ENCODE results near the gene NXN.
A peak's percentile ranks its signal among the peaks of the same experiment; 100 is the strongest.
"Not testable (repeated sequence)": the region's sequence is repeated elsewhere in the genome, so short reads cannot be mapped to it uniquely, and the experiment has no call there.

The NXN gene

DNA sequence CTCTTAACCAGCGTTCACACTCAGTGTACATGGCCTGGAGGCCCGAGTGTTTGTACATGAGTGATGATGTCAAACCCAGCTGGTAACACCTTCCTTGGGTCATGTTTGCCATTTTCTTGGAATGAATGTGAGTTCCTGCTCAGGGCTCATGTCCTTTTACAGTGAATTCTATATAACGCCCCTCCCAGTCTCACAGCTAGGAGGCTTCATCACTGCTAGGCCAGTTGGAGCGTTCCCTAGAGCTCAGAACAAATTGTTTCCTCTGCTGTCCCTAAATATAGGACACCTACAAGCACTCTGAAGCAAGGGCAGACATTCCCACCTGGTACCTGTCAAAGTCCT lies 22.8 kb upstream of the NXN start:
- no peak overlapping the region for H3K4me3 ChIP-seq (replicated peaks; ENCODE audit: low read depth, low read length)
- TF ChIP-seq, protein P1, sequence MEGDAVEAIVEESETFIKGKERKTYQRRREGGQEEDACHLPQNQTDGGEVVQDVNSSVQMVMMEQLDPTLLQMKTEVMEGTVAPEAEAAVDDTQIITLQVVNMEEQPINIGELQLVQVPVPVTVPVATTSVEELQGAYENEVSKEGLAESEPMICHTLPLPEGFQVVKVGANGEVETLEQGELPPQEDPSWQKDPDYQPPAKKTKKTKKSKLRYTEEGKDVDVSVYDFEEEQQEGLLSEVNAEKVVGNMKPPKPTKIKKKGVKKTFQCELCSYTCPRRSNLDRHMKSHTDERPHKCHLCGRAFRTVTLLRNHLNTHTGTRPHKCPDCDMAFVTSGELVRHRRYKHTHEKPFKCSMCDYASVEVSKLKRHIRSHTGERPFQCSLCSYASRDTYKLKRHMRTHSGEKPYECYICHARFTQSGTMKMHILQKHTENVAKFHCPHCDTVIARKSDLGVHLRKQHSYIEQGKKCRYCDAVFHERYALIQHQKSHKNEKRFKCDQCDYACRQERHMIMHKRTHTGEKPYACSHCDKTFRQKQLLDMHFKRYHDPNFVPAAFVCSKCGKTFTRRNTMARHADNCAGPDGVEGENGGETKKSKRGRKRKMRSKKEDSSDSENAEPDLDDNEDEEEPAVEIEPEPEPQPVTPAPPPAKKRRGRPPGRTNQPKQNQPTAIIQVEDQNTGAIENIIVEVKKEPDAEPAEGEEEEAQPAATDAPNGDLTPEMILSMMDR (IDR thresholded peaks at IDR 0.05; ENCODE audit: low read length, missing control alignments), result no peak
- peak; percentile 27 for DNase-seq (ENCODE audit: low read depth)

DNA sequence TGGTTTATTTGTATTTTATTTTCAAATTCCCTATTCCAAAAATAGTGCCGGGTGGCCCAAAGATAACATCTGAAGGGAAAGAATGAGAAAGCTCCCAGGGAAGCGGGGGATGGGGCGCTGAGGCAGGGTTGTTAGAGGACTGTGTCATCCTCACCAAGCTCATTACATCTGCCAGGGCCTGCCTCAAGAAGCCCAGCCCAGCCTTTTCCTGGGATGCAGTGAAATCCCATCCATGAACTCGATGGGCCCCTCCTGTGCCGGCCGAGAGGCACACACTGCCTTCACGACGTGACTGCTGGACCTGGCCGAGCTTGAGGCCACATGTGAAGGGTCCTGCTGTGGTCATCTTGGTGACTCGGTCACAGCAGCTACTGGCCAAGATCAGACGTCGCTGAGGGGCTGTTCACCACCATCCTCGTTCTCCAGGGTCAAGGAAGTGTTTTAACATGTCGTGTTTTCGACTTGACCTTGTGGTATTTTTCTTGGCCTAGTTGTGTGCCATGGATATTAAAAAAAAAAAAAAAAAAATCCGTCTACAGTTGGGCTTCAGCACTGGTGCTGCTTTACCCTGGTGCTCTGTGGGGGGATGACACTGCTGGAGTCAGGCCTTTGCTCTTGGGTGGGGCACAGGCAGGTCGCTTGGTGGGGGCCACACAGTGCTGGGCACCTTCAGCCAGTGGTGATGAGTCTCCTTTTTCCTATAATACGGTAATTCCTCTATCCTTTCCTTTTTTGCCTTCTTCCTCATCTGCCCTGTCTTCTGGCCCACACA lies 22.2 kb upstream of the NXN start:
- TF ChIP-seq, protein P1 (IDR thresholded peaks at IDR 0.05; ENCODE audit: low read length, missing control alignments), result no peak
- no peak overlapping the region for H3K4me3 ChIP-seq (replicated peaks; ENCODE audit: low read depth, low read length)
- peak; percentile 49 for DNase-seq (ENCODE audit: low read depth)

DNA sequence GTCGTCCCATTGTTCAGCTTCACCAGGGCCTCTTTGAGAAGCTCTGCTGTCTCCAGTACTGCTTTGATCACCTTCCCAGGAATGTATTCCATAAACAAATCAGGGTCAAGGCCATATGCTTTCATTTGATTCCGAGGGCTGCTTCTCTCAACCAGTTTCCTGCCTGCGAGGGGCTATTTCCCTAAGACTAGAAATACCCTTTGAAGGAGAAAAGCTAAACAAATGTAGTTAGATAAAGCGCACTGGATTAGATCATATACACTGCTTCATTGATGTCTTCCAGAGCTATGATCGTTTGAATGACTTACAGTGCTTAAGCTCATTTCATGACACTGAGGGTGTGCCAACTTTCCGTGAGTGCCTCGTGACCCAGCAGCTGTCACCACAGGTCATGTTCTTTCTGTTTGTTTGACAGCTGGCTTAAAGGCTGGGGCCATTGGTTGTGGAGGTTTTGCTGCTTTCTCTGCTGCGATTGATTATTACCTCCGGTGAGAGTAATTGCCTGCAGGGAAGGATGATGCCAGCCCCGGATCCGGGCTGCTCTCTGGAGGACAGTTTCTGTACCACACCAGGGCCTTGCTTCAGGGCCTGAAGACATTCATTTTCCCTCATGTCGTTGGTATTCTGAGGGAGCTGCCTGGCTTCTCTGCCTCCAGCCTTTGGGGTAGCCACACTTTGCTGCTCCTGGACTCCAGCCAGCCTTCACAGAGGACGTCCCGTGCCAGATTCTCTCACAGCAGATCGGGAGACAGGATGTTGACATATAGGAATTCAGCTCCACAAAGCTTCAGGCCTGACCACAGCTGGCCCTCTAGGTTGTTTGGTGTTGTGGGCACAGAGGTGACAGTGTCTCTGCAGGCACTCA lies 21.3 kb upstream of the NXN start:
- no peak overlapping the region for H3K4me3 ChIP-seq (replicated peaks; ENCODE audit: low read depth, low read length)
- peak; percentile 73 for DNase-seq (ENCODE audit: low read depth)
- TF ChIP-seq, protein P1 (IDR thresholded peaks at IDR 0.05; ENCODE audit: low read length, missing control alignments), result no peak

DNA sequence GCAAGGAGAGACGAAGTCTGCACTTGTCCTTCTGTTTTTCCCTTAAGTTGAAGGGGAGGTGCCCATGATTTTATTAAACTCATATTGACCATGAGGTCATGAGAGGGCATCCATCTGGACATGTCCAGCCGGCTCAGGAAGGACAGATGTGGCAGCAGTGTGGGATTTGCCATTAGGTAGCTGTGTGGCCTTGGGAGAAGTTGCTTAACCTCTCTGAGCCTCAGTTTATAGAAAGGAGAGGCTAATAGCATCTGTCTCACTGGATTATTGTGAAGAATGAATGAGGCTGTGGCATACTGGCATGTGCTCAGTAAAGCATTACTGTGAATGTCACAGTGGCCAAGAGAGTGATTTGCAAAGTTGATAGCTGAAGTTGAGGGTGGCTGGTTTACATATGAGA lies 18.5 kb upstream of the NXN start:
- DNase-seq (ENCODE audit: low read depth), result no peak
- TF ChIP-seq, protein P1 (IDR thresholded peaks at IDR 0.05; ENCODE audit: low read length, missing control alignments), result no peak
- H3K4me3 ChIP-seq (replicated peaks; ENCODE audit: low read depth, low read length), result peak overlapping the region; percentile 96

DNA sequence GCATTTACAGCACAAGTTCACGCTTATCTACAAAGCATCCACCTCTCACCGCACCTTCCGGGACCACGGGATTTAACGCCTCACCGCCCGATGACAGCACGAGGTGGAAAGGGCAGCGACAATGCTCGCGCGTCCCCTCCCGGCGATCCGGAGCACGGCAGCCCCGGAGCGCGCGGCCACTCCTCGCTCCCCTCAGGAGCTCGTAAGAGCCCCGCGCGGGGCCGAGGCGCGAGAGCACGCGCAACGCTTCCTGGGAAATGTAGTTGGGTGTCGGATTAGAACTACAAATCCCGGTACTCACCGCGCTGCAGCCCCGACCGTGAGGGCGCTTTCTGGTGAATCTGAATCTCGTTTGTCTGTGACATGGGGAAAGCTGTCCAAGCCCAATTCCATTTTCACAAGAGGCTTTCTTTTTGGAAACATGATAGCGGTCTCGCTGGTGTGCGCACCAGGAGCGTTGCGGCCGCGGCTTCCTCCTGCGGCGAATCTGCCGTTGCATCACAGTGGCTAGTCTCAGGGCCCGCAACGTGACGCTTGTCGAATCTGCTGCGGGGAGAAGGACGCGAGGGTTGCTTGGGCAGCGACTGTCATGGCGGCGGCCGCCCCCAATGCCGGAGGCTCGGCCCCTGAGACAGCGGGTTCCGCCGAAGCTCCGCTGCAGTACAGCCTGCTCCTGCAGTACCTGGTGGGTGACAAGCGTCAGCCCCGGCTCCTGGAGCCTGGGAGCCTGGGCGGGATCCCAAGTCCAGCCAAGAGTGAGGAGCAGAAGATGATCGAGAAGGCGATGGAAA lies 17.2 kb upstream of the NXN start, which contains the start of gene TIMM22:
TIMM22 (plus strand) TSS at position 576 of the 791 bp plus-strand sequence; CDS start at position 590, 14 bp downstream.
- peak within 1 kb of the TSS; percentile 96 for H3K4me3 ChIP-seq (replicated peaks; ENCODE audit: low read depth, low read length)
- peak; percentile 98 for DNase-seq (ENCODE audit: low read depth)
- TF ChIP-seq, protein P1 (IDR thresholded peaks at IDR 0.05; ENCODE audit: low read length, missing control alignments), result peak; percentile 68

DNA sequence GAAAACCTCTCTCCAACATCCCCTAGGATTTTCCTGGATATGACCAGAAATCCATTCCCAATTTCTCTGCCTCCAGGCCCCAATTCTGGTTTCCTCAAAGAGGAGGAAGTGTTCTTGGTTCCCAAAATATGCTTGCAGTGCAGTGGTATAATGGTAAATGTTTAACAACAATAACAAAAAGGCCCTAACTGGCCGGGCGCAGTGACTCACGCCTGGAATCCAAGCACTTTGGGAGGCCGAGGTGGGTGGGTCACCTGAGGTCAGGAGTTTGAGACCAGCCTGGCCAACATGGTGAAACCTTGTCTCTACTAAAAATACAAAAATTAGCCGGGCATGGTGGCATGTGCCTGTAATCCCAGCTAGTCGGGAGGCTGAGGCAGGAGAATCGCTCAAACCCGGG lies 15.7 kb upstream of the NXN start:
- DNase-seq (ENCODE audit: low read depth); H3K4me3 ChIP-seq (replicated peaks; ENCODE audit: low read depth, low read length): not testable (repeated sequence)

DNA sequence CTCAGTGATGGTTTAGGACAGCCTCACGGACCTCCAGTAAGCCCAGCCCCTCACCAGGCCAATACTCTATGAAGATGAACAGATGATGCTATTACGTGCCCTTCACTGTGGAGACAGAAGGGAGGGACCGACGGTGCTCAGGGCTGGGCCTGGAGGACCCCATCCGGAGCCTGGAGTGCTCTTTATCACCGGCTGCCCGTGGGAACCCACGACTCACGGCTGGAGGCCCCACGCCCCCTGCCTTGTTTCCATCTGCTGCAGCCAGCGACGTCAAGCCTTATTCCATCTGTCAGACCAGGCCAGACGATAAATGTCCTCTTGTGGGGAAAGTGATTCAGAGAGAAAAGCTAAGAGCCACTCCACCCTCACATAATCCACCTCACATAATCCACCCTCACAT lies 13.4 kb upstream of the NXN start:
- TF ChIP-seq, protein P1 (IDR thresholded peaks at IDR 0.05; ENCODE audit: low read length, missing control alignments), result no peak
- no peak overlapping the region for H3K4me3 ChIP-seq (replicated peaks; ENCODE audit: low read depth, low read length)

More for the DNA sequence above, 13.4 kb upstream of the NXN start:
- no peak for DNase-seq (ENCODE audit: low read depth)
